HG03571 (cell line): ENCODE data around the gene SLC4A5.
"Not testable (repeated sequence)": the region's sequence is repeated elsewhere in the genome, so short reads cannot be mapped to it uniquely, and the experiment has no call there.

Experiments
- ATAC-seq: cut with Tn5 transposase; IDR thresholded peaks from one replicate; pipeline ENCODE4 v1.9.1; 2021; ENCODE audit not compliant: unreplicated experiment

The SLC4A5 gene

GRCh38 chr2:74201596-74201995, 141.6 kb downstream of the SLC4A5 start:
- ATAC-seq = no peak

GRCh38 chr2:74201196-74201595, 142.0 kb downstream of the SLC4A5 start:
- ATAC-seq = no peak

GRCh38 chr2:74199871-74200305, 143.3 kb downstream of the SLC4A5 start:
- no peak for ATAC-seq

GRCh38 chr2:74199275-74199701, 143.9 kb downstream of the SLC4A5 start:
- no peak for ATAC-seq

- peak; percentile 82 for ATAC-seq
Observed at GRCh38 chr2:74198461-74199274, 144.5 kb downstream of the SLC4A5 start, which contains the start of gene MTHFD2. MTHFD2 (plus strand) TSS chr2:74198615; CDS start chr2:74198642, 27 bp downstream.

GRCh38 chr2:74198023-74198460, 145.2 kb downstream of the SLC4A5 start:
- no peak for ATAC-seq

GRCh38 chr2:74197049-74197448, 146.2 kb downstream of the SLC4A5 start:
- no peak for ATAC-seq

GRCh38 chr2:74194799-74195198, 148.4 kb downstream of the SLC4A5 start:
- no peak for ATAC-seq

- no peak for ATAC-seq
Observed at GRCh38 chr2:74191596-74192380, 151.4 kb downstream of the SLC4A5 start.

GRCh38 chr2:74188696-74189095, 154.5 kb downstream of the SLC4A5 start:
- ATAC-seq = no peak

- no peak for ATAC-seq
Observed at GRCh38 chr2:74188018-74188601, 155.1 kb downstream of the SLC4A5 start.

- ATAC-seq = not testable (repeated sequence)
Observed at GRCh38 chr2:74186706-74187105, 156.5 kb downstream of the SLC4A5 start.

- peak; percentile 53 for ATAC-seq
Observed at GRCh38 chr2:74186038-74186437, 157.2 kb downstream of the SLC4A5 start.

GRCh38 chr2:74183878-74184277, 159.3 kb downstream of the SLC4A5 start:
- ATAC-seq = no peak

- peak; percentile 30 for ATAC-seq
Observed at GRCh38 chr2:74181739-74182138, 161.5 kb downstream of the SLC4A5 start.

- ATAC-seq = peak; percentile 10
Observed at GRCh38 chr2:74179063-74179865, 164.0 kb downstream of the SLC4A5 start.

GRCh38 chr2:74178211-74179062, 164.8 kb downstream of the SLC4A5 start, which contains the start of gene MOB1A:
MOB1A (minus strand) TSS chr2:74178879; CDS start chr2:74178674, 205 bp downstream.
- ATAC-seq = peak; percentile 74

GRCh38 chr2:74177696-74178095, 165.5 kb downstream of the SLC4A5 start:
- no peak for ATAC-seq

- no peak for ATAC-seq
Observed at GRCh38 chr2:74174909-74175308, 168.3 kb downstream of the SLC4A5 start.

GRCh38 chr2:74168739-74169138, 174.5 kb downstream of the SLC4A5 start:
- ATAC-seq = no peak
